MM.1S (cell line): ENCODE data around the gene XRRA1.

Experiments
- CTCF ChIP-seq: fragments of 300-600 bp; sonication (generic); IDR thresholded peaks from 2 replicates; pipeline ENCODE4 v1.5.1; 2016; ENCODE audit warnings: antibody characterized with exemption, low read length, mixed read lengths
- EZH2phosphoT487 ChIP-seq: fragments of 300-600 bp; sonication (generic); IDR thresholded peaks from 2 replicates; pipeline ENCODE4 v1.6.1; 2018; ENCODE audit warnings: antibody characterized with exemption, low read length

GRCh38 chr11:74942073-74942759 lies 6.7 kb downstream of the XRRA1 start:
- TF ChIP-seq CTCF (no peak), EZH2phosphoT487 (no peak)
